Natural killer cell (primary cell): ENCODE results near the gene CTNNA2. TPM values are rescaled to one million over a fixed set of nuclear protein-coding genes. Genes with fewer than 3 reads are reported as not detected.

Experiments
- ATAC-seq, 3 donors: fragments of 150-1000 bp in 2 of 3; fragments of 200-7000 bp in 1 of 3; cut with Tn5 transposase; 1 replicate in 1 of 3; 2 replicates in 2 of 3; pipeline ENCODE4 v1.10.0; 2021; ENCODE audit warnings: mild to moderate bottlenecking in 2 of 3, moderate library complexity in 2 of 3
- DNase-seq, 2 donors: peaks; one replicate each; pipeline versions ENCODE4 v3.0.0 to v3.0.0-alpha.2; 2013 to 2021; ENCODE audit warnings: mixed read lengths in 1 of 2
- H3K27ac ChIP-seq: one replicate; pipeline ENCODE4 v1.5.1; 2013; ENCODE audit warnings: mild to moderate bottlenecking, low read length
- H3K27me3 ChIP-seq: one replicate; pipeline ENCODE4 v1.6.1; 2013; ENCODE audit warnings: low read length; ENCODE audit not compliant: control insufficient read depth, insufficient read depth
- H3K36me3 ChIP-seq: one replicate; pipeline ENCODE4 v1.6.1; 2013; ENCODE audit warnings: low read length; ENCODE audit not compliant: control insufficient read depth, insufficient read depth
- H3K4me1 ChIP-seq: one replicate; pipeline ENCODE4 v1.6.1; 2013; ENCODE audit warnings: low read length; ENCODE audit not compliant: control insufficient read depth, insufficient read depth
- H3K4me3 ChIP-seq: one replicate; pipeline ENCODE4 v1.5.1; 2013; ENCODE audit warnings: low read length
- H3K9me3 ChIP-seq: one replicate; pipeline ENCODE4 v1.6.1; 2013; ENCODE audit warnings: low read length; ENCODE audit not compliant: control insufficient read depth, insufficient read depth
- H3K27ac Mint-ChIP-seq, 2 donors: one replicate each; pipeline ENCODE4 v1.8.0; 2022; ENCODE audit warnings: mild to moderate bottlenecking in 2 of 2, mixed read lengths in 2 of 2, moderate library complexity in 1 of 2
- H3K27me3 Mint-ChIP-seq, 2 donors: one replicate each; pipeline ENCODE4 v1.8.0; 2022; ENCODE audit warnings: low read depth in 2 of 2, mixed read lengths in 2 of 2
- H3K36me3 Mint-ChIP-seq: one replicate; pipeline ENCODE4 v1.8.0; 2022; ENCODE audit warnings: mixed read lengths
- H3K4me1 Mint-ChIP-seq, 2 donors: one replicate each; pipeline ENCODE4 v1.8.0; 2022; ENCODE audit warnings: mixed read lengths in 2 of 2
- H3K4me3 Mint-ChIP-seq: one replicate; pipeline ENCODE4 v1.8.0; 2022; ENCODE audit warnings: mild to moderate bottlenecking, moderate library complexity, mixed read lengths
- H3K9me3 Mint-ChIP-seq, 2 donors: one replicate each; pipeline ENCODE4 v1.8.0; 2022; ENCODE audit warnings: mixed read lengths in 2 of 2
- CTCF ChIP-seq: fragments of 200-600 bp; IDR thresholded peaks from one replicate; pipeline ENCODE4 v1.8.0; 2022; ENCODE audit warnings: antibody characterized with exemption
- WGBS: methylation state at CpG from one replicate; pipeline ENCODE4 v1.1.7; 2013; ENCODE audit warnings: missing lambda C conversion rate; ENCODE audit not compliant: insufficient coverage; 5-methylcytosine and 5-hydroxymethylcytosine counted together
- intact Hi-C: fragments of 100-400 bp; cut with micrococcal nuclease; formaldehyde crosslinking; loops from one replicate; pipeline ENCODE4 v1.14.2; 2022
- total RNA-seq, 4 donors: library from RNA; stranded (reverse); fragments of 120-200 nt in 1 of 4; gene quantifications; one replicate each; pipeline versions ENCODE4 v1.2.3 to v1.2.4, GENCODE V29; 2013 to 2022

Gene CTNNA2
- total RNA-seq, 3 donors from 2014 or later (not counting 1 experiment from before 2014, with no cell fraction given) = not detected

- Mint-ChIP-seq H3K27me3 (no peaks in the 10 kb centered on the region), H3K4me1 (no peaks in the 10 kb centered on the region), H3K27ac (no peak overlapping the region), H3K36me3 (no peaks in the 10 kb centered on the region), H3K4me3 (no peak overlapping the region), H3K9me3 (peaks cover 9 to 12% of the 10 kb centered on the region in 2 donors)
- Histone ChIP-seq H3K4me1 (no peaks in the 10 kb centered on the region), H3K9me3 (no peaks in the 10 kb centered on the region), H3K27ac (no peak overlapping the region), H3K27me3 (no peaks in the 10 kb centered on the region), H3K4me3 (no peak overlapping the region), H3K36me3 (no peaks in the 10 kb centered on the region)
- no peak for ATAC-seq
- WGBS = 21% methylated on average over 3 of the region's 3 CpGs
- TF ChIP-seq CTCF = no peak
- DNase-seq = no peak
- intact Hi-C loops = no loop called here
Measured at GRCh38 chr2:80242355-80242910, 729.6 kb downstream of the CTNNA2 start.

- no peak for TF ChIP-seq CTCF
- no peak overlapping the region for H3K27ac Mint-ChIP-seq
- no peaks in the 10 kb centered on the region for H3K36me3 Mint-ChIP-seq
- H3K27me3 Mint-ChIP-seq = no peaks in the 10 kb centered on the region
- WGBS = 5% methylated on average over 6 of the region's 8 CpGs
- H3K36me3 ChIP-seq = no peaks in the 10 kb centered on the region
- no peak overlapping the region for H3K4me3 ChIP-seq
- no peaks in the 10 kb centered on the region for H3K4me1 Mint-ChIP-seq
- H3K9me3 ChIP-seq = no peaks in the 10 kb centered on the region
- no peak for DNase-seq
- H3K9me3 Mint-ChIP-seq = peaks cover 8 to 14% of the 10 kb centered on the region in 2 donors
- no peak for ATAC-seq
- H3K4me3 Mint-ChIP-seq = no peak overlapping the region
- no peaks in the 10 kb centered on the region for H3K27me3 ChIP-seq
- no peak overlapping the region for H3K27ac ChIP-seq
- intact Hi-C loops = no loop called here
- H3K4me1 ChIP-seq = no peaks in the 10 kb centered on the region
Measured at GRCh38 chr2:80244905-80245584, 732.2 kb downstream of the CTNNA2 start.

- no peak overlapping the region for H3K4me3 Mint-ChIP-seq
- TF ChIP-seq CTCF = no peak
- no peaks in the 10 kb centered on the region for H3K27me3 Mint-ChIP-seq
- H3K4me1 Mint-ChIP-seq = no peaks in the 10 kb centered on the region
- H3K36me3 ChIP-seq = no peaks in the 10 kb centered on the region
- H3K27ac Mint-ChIP-seq = no peak overlapping the region
- no peaks in the 10 kb centered on the region for H3K4me1 ChIP-seq
- 71% methylated on average over 1 of the region's 1 CpG for WGBS
- H3K9me3 ChIP-seq = no peaks in the 10 kb centered on the region
- H3K36me3 Mint-ChIP-seq = no peaks in the 10 kb centered on the region
- H3K4me3 ChIP-seq = no peak overlapping the region
- ATAC-seq (no peak), DNase-seq (no peak)
- H3K27me3 ChIP-seq = no peaks in the 10 kb centered on the region
- H3K27ac ChIP-seq = no peak overlapping the region
- peaks cover 11 to 12% of the 10 kb centered on the region in 2 donors for H3K9me3 Mint-ChIP-seq
- intact Hi-C loops = no loop called here
Measured at GRCh38 chr2:80246534-80246933, 733.7 kb downstream of the CTNNA2 start.

GRCh38 chr2:80247339-80247738 is 734.5 kb downstream of the CTNNA2 start:
- 84% methylated on average over 2 of the region's 3 CpGs for WGBS
- Mint-ChIP-seq H3K27ac (no peak overlapping the region), H3K4me1 (no peaks in the 10 kb centered on the region), H3K4me3 (no peak overlapping the region), H3K9me3 (peaks cover 11 to 12% of the 10 kb centered on the region in 2 donors), H3K36me3 (no peaks in the 10 kb centered on the region), H3K27me3 (no peaks in the 10 kb centered on the region)
- no peak for TF ChIP-seq CTCF
- intact Hi-C loops = no loop called here
- ATAC-seq (no peak), DNase-seq (no peak)
- Histone ChIP-seq H3K9me3 (no peaks in the 10 kb centered on the region), H3K27me3 (no peaks in the 10 kb centered on the region), H3K27ac (no peak overlapping the region), H3K36me3 (no peaks in the 10 kb centered on the region), H3K4me3 (no peak overlapping the region), H3K4me1 (no peaks in the 10 kb centered on the region)
